H1 (cell line): Measurements from ENCODE around the gene RPS6KA4. TPM values are rescaled to one million over a fixed set of nuclear protein-coding genes. Genes with fewer than 3 reads are reported as not detected.

Experiments used
- CTCF ChIA-PET: fragments of 300-600 bp; sonication (Branson Sonifier 250); formaldehyde crosslinking; loops from one replicate; lab custom pipeline; 2021; ENCODE audit not compliant: partially characterized antibody; lab: Charles Lee
- POLR2A ChIA-PET: fragments of 300-600 bp; sonication (Branson Sonifier 250); formaldehyde crosslinking; loops from one replicate; lab custom pipeline; 2021; ENCODE audit warnings: inconsistent platforms; ENCODE audit not compliant: partially characterized antibody; lab: Charles Lee
- DNase-seq, 2 experiments: peaks; one replicate each; pipeline versions ENCODE4 v3.0.0 to v3.0.0-alpha.2; 2010 to 2022; ENCODE audit warnings: low spot score in 2 of 2, low read depth in 1 of 2, mixed read lengths in 1 of 2
- FAIRE-seq: peaks from 2 replicates; lab custom pipeline; 2011; peaks lifted over from hg19 to GRCh38; lab: Jason Lieb, UNC
- H2AFZ ChIP-seq: 2 replicates; pipeline ENCODE4 v1.8.1; 2012; ENCODE audit warnings: low read length, inconsistent platforms
- H2AK5ac ChIP-seq: 2 replicates; pipeline ENCODE4 v1.6.1; 2013; ENCODE audit warnings: low read depth, low read length
- H2BK120ac ChIP-seq: replicated peaks from 2 replicates; pipeline ENCODE3; 2013; ENCODE audit warnings: low read depth, low read length, inconsistent platforms
- H2BK12ac ChIP-seq: 2 replicates; pipeline ENCODE4 v1.6.1; 2013; ENCODE audit warnings: low read depth, low read length
- H2BK15ac ChIP-seq: 2 replicates; pipeline ENCODE4 v1.6.1; 2013; ENCODE audit warnings: low read length
- H2BK20ac ChIP-seq: 2 replicates; pipeline ENCODE4 v1.6.1; 2013; ENCODE audit warnings: low read length
- H2BK5ac ChIP-seq: 2 replicates; pipeline ENCODE4 v1.6.1; 2013; ENCODE audit warnings: low read depth, low read length
- H3K14ac ChIP-seq: 2 replicates; pipeline ENCODE4 v1.6.1; 2013; ENCODE audit warnings: inconsistent platforms; ENCODE audit not compliant: insufficient read length
- H3K18ac ChIP-seq: 2 replicates; pipeline ENCODE4 v1.6.1; 2013; ENCODE audit warnings: low read length; ENCODE audit errors: extremely low read depth
- H3K23ac ChIP-seq: 2 replicates; pipeline ENCODE4 v1.6.1; 2013; ENCODE audit warnings: inconsistent platforms; ENCODE audit not compliant: insufficient read length
- H3K23me2 ChIP-seq: 2 replicates; pipeline ENCODE4 v1.6.1; 2013; ENCODE audit warnings: low read depth, low read length
- H3K27ac ChIP-seq: 2 replicates; pipeline ENCODE4 v1.6.1; 2011; ENCODE audit warnings: low read depth, low read length, inconsistent platforms
- H3K27me3 ChIP-seq, 4 experiments: replicated peaks in 1 of 4; 1 replicate in 1 of 4; 2 replicates in 3 of 4; pipeline versions ENCODE4 v1.6.1 to v1.8.1; 2011 to 2013; ENCODE audit warnings: low read length in 3 of 4, mild to moderate bottlenecking in 3 of 4, inconsistent platforms in 2 of 4, mixed read lengths in 2 of 4, moderate library complexity in 1 of 4; ENCODE audit not compliant: control insufficient read depth in 3 of 4, insufficient read depth in 3 of 4; ENCODE audit errors: extremely low read depth in 1 of 4
- H3K36me3 ChIP-seq, 4 experiments: 2 replicates each; pipeline versions ENCODE4 v1.6.1 to v1.8.1; 2011 to 2013; ENCODE audit warnings: mild to moderate bottlenecking in 4 of 4, low read length in 3 of 4, moderate library complexity in 2 of 4, control low read depth in 1 of 4, inconsistent platforms in 1 of 4; ENCODE audit not compliant: insufficient read depth in 4 of 4, control insufficient read depth in 2 of 4
- H3K4ac ChIP-seq: replicated peaks from 2 replicates; pipeline ENCODE3; 2013; ENCODE audit warnings: low read length, low read depth, mixed read lengths, inconsistent platforms; ENCODE audit not compliant: insufficient read length
- H3K4me1 ChIP-seq, 4 experiments: replicated peaks in 1 of 4; 1 replicate in 1 of 4; 2 replicates in 3 of 4; pipeline versions ENCODE4 v1.6.1 to v1.8.1; 2011 to 2013; ENCODE audit warnings: low read length in 3 of 4, inconsistent platforms in 2 of 4, mixed read lengths in 1 of 4; ENCODE audit not compliant: insufficient read depth in 4 of 4, control insufficient read depth in 3 of 4
- H3K4me2 ChIP-seq, 2 experiments: 2 replicates each; pipeline versions ENCODE4 v1.6.1 to v1.8.1; 2011 to 2013; ENCODE audit warnings: low read depth in 2 of 2, low read length in 2 of 2, control low read depth in 1 of 2, inconsistent platforms in 1 of 2, mild to moderate bottlenecking in 1 of 2; ENCODE audit not compliant: insufficient read depth in 1 of 2
- H3K4me3 ChIP-seq, 4 experiments: fragments of 200-600, 300-600 bp in 1 of 4; sonication (generic), shearing (Covaris generic), sonication (Bioruptor Twin) in 1 of 4; 2 replicates each; pipeline versions ENCODE4 v1.5.1 to v1.8.1; 2011 to 2016; ENCODE audit warnings: low read length in 4 of 4, low read depth in 3 of 4, control low read depth in 2 of 4, inconsistent platforms in 2 of 4, mild to moderate bottlenecking in 2 of 4, mixed read lengths in 1 of 4, moderate library complexity in 1 of 4; ENCODE audit not compliant: insufficient read depth in 2 of 4; ENCODE audit errors: extremely low read depth in 1 of 4
- H3K56ac ChIP-seq: replicated peaks from 2 replicates; pipeline ENCODE3; 2013; ENCODE audit warnings: low read depth, mild to moderate bottlenecking, mixed read lengths, low read length, inconsistent platforms; ENCODE audit not compliant: insufficient read length
- H3K79me1 ChIP-seq: 2 replicates; pipeline ENCODE4 v1.6.1; 2013; ENCODE audit warnings: low read depth, low read length, control low read depth
- H3K79me2 ChIP-seq, 2 experiments: 2 replicates each; pipeline versions ENCODE4 v1.6.1 to v1.8.1; 2012 to 2013; ENCODE audit warnings: low read length in 2 of 2, mild to moderate bottlenecking in 2 of 2, inconsistent platforms in 1 of 2; ENCODE audit not compliant: insufficient read depth in 2 of 2, control insufficient read depth in 1 of 2
- H3K9ac ChIP-seq, 4 experiments: replicated peaks in 1 of 4; 1 replicate in 1 of 4; 2 replicates in 3 of 4; pipeline versions ENCODE4 v1.6.1 to v1.8.1; 2011 to 2013; ENCODE audit warnings: low read depth in 3 of 4, low read length in 3 of 4, control low read depth in 2 of 4, mild to moderate bottlenecking in 2 of 4, moderate library complexity in 2 of 4, inconsistent platforms in 1 of 4; ENCODE audit errors: extremely low read depth in 1 of 4
- H3K9me3 ChIP-seq, 2 experiments: 2 replicates each; pipeline versions ENCODE4 v1.6.1 to v1.8.1; 2012 to 2013; ENCODE audit warnings: mild to moderate bottlenecking in 2 of 2, moderate library complexity in 2 of 2, control low read depth in 1 of 2, inconsistent platforms in 1 of 2, low read depth in 1 of 2, low read length in 1 of 2, mixed read lengths in 1 of 2; ENCODE audit not compliant: insufficient read depth in 2 of 2
- H4K20me1 ChIP-seq, 2 experiments: replicated peaks in 1 of 2; 2 replicates each; pipeline versions ENCODE3 to v1.8.1; 2011 to 2013; ENCODE audit warnings: inconsistent platforms in 2 of 2, low read length in 2 of 2, mild to moderate bottlenecking in 1 of 2; ENCODE audit not compliant: insufficient read depth in 2 of 2, control insufficient read depth in 1 of 2
- H4K5ac ChIP-seq: 2 replicates; pipeline ENCODE4 v1.6.1; 2013; ENCODE audit warnings: low read length, low read depth, mixed read lengths, inconsistent platforms; ENCODE audit not compliant: insufficient read length
- H4K8ac ChIP-seq: 2 replicates; pipeline ENCODE4 v1.8.0; 2013; ENCODE audit warnings: mild to moderate bottlenecking, moderate library complexity, low read length, inconsistent platforms; ENCODE audit not compliant: insufficient read depth; ENCODE audit errors: extremely low read depth
- H4K91ac ChIP-seq: replicated peaks from 2 replicates; pipeline ENCODE3; 2013; ENCODE audit warnings: low read length, mixed read lengths, inconsistent platforms; ENCODE audit not compliant: insufficient read length
- CEBPB ChIP-seq: IDR thresholded peaks from 2 replicates; pipeline ENCODE4 v1.6.1; 2012; ENCODE audit warnings: low read depth, low read length
- EP300 ChIP-seq, 2 experiments: IDR thresholded peaks; 1 replicate in 1 of 2; 2 replicates in 1 of 2; pipeline ENCODE4 v1.6.1; 2011 to 2012; ENCODE audit warnings: low read depth in 2 of 2, low read length in 2 of 2, mild to moderate bottlenecking in 2 of 2, borderline replicate concordance in 1 of 2, inconsistent platforms in 1 of 2, moderate library complexity in 1 of 2
- EZH2 ChIP-seq: fragments of 200-600 bp; sonication (generic); IDR thresholded peaks from 2 replicates; pipeline ENCODE4 v1.7.1; 2012; ENCODE audit warnings: low read depth, mild to moderate bottlenecking, moderate library complexity, low read length, inconsistent platforms; ENCODE audit not compliant: severe bottlenecking
- FOSL1 ChIP-seq: IDR thresholded peaks from 2 replicates; pipeline ENCODE4 v1.6.1; 2011; ENCODE audit warnings: mild to moderate bottlenecking, low read depth, low read length, moderate library complexity; ENCODE audit not compliant: insufficient read depth
- JUND ChIP-seq: IDR thresholded peaks from 2 replicates; pipeline ENCODE4 v1.6.1; 2011; ENCODE audit warnings: mild to moderate bottlenecking, improper control_type of control experiment, low read length
- NRF1 ChIP-seq: IDR thresholded peaks from 2 replicates; pipeline ENCODE4 v1.6.1; 2011; ENCODE audit warnings: mild to moderate bottlenecking, low read depth, low read length, improper control_type of control experiment
- RXRA ChIP-seq: IDR thresholded peaks from 2 replicates; pipeline ENCODE4 v1.6.1; 2011; ENCODE audit warnings: low read depth, mild to moderate bottlenecking, low read length, moderate library complexity; ENCODE audit not compliant: insufficient read depth
- TBP ChIP-seq: IDR thresholded peaks from 2 replicates; pipeline ENCODE4 v1.6.1; 2011; ENCODE audit warnings: low read depth, low read length, improper control_type of control experiment
- TCF12 ChIP-seq: IDR thresholded peaks from 2 replicates; pipeline ENCODE4 v1.6.1; 2011; ENCODE audit warnings: low read depth, mild to moderate bottlenecking, low read length
- TEAD4 ChIP-seq: IDR thresholded peaks from 2 replicates; pipeline ENCODE4 v1.6.1; 2012; ENCODE audit warnings: low read depth, low read length, inconsistent platforms, mixed read lengths
- WGBS, 2 experiments: shearing (Covaris generic) in 1 of 2; methylation state at CpG; one replicate each; pipeline versions ENCODE4 v1.1.6 to v1.1.7; 2013 to 2015; ENCODE audit warnings: low lambda C conversion rate in 2 of 2, mixed read lengths in 2 of 2, inconsistent platforms in 1 of 2, low coverage in 1 of 2, missing lambda C conversion rate in 1 of 2; ENCODE audit not compliant: insufficient replicate concordance in 2 of 2, insufficient coverage in 1 of 2, insufficient read length in 1 of 2; ENCODE audit errors: extremely low coverage in 1 of 2, missing lambda C conversion rate in 1 of 2; 5-methylcytosine and 5-hydroxymethylcytosine counted together
- polyA plus RNA-seq, 7 experiments: library from polyadenylated mRNA; depleted of rRNA in 3 of 7; stranded (reverse) in 5 of 7; unstranded in 2 of 7; fragments of >200 nt in 5 of 7; fragments of 200-250 nt in 2 of 7; gene quantifications; 1 replicate in 5 of 7; 2 replicates in 1 of 7; 4 replicates in 1 of 7; pipeline versions ENCODE4 v1.2.1 to v1.2.3, GENCODE V29; 2011 to 2013; ENCODE audit warnings: missing spikeins in 2 of 7, mixed read lengths in 2 of 7
- total RNA-seq: library from RNA; stranded (reverse); fragmentation: NEBNext Ultra II Directional; extraction: Animal tissue kit (Norgen Biotek cat#: 25700); gene quantifications from 2 replicates; pipeline ENCODE4 v1.2.1, GENCODE V29; 2021
- TF ChIP-seq, protein P1 (sequence below): IDR thresholded peaks from 2 replicates; pipeline ENCODE4 v1.6.1; 2012; ENCODE audit warnings: inconsistent platforms

The RPS6KA4 gene
- total and polyA plus RNA-seq, 2 of the 8 experiments (the other 6 are each of a cell fraction or from before 2014, with no cell fraction given), result 8.2 to 12.6 TPM

DNA sequence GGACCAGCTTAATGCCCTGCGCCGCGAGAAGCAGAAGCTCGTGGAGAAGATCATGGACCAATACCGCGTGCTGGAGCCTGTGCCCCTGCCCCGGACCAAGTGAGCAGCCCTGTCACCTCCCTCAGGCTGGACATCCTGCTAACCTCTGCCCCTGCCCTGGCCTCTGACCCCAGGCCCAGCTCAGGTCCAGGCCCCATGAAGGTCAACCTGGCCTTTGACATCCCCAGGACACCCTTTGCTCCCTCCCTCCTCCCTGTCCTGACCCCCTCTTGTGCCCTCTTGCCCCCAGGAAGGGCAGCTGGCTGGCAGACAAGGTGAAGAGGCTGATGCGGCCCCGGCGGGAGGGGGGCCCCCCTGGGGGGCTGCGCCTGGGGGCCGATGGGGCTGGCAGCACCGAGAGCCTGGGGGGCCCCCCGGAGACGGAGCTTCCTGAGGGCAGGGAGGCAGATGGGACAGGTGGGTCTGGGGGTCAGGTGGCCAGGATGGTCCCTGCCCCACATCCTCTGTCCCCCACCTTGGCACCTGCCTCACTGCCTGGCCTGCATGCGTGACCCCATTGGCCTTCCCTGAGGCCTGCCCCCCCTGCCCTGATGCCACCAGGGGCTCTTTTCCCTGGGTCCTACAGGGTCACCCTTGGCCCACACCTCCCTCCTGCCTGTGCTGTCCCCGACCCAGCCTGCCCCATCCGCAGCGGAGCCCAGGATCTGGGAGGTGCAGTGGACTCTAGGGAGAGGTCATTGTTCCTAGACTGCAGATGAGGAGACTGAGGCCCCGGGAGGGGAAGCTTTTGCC is 5.1 kb upstream of the RPS6KA4 start:
- Histone ChIP-seq H3K56ac (no peak overlapping the region), H4K91ac (peak overlapping the region; percentile 54), H2AFZ (no peak overlapping the region), H4K20me1 (no peaks in the 10 kb centered on the region), H3K4me3 (no peak overlapping the region), H3K14ac (no peak overlapping the region), H3K23ac (no peak overlapping the region), H3K4ac (no peak overlapping the region), H4K5ac (no peak overlapping the region), H3K36me3 (no peaks in the 10 kb centered on the region), H3K79me1 (no peaks in the 10 kb centered on the region), H3K79me2 (no peaks in the 10 kb centered on the region), H3K4me1 (peaks cover 0 to 30% (median 20%) of the 10 kb centered on the region in 4 experiments; a peak in 6 of 7 replicates), H3K18ac (no peak overlapping the region; the same call in none of the 2 replicates), H2BK12ac (no peak overlapping the region; the same call in 1 of the 2 replicates), H3K27ac (no peak overlapping the region), H3K9ac (no peak overlapping the region), H2BK15ac (0 out of 2 replicates have a peak overlapping the region, but pooled peaks have one; percentile 81), H2AK5ac (peak overlapping the region; percentile 86; the same call in 1 of the 2 replicates), H2BK20ac (0 out of 2 replicates have a peak overlapping the region, but pooled peaks have one; percentile 32), H2BK120ac (no peak overlapping the region), H3K27me3 (no peaks in the 10 kb centered on the region), H3K4me2 (no peak overlapping the region), H3K9me3 (no peaks in the 10 kb centered on the region), H4K8ac (peak overlapping the region; percentile 76), H3K23me2 (no peaks in the 10 kb centered on the region; the same call in 1 of the 2 replicates), H2BK5ac (peak overlapping the region; percentile 35; the same call in 1 of the 2 replicates)
- ChIA-PET POLR2A (interaction anchor here (1.0 to 6.2 kb wide), 8 partner anchors 12 to 147 kb away, joined by 3 to 47 read pairs (median 6); partner anchors contain the start of genes ESRRA, FERMT3, PRDX5 and TRMT112), CTCF (interaction anchor here (0.6 to 37.6 kb wide), 26 partner anchors 15 to 868 kb away, joined by 3 to 614 read pairs (median 6); partner anchors contain the start of genes CATSPERZ, CCDC88B, ESRRA and NUDT22)
- 93% methylated on average over 15 of the region's 20 CpGs; no CpG with 5 or more reads in 1 of the 2 experiments for whole genome bisulfite sequencing, 2 experiments
- DNase-seq (no peak), FAIRE-seq (no peak)
- TF ChIP-seq, protein P1, sequence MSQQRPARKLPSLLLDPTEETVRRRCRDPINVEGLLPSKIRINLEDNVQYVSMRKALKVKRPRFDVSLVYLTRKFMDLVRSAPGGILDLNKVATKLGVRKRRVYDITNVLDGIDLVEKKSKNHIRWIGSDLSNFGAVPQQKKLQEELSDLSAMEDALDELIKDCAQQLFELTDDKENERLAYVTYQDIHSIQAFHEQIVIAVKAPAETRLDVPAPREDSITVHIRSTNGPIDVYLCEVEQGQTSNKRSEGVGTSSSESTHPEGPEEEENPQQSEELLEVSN, result no peak
- TF ChIP-seq NRF1 (no peak), JUND (no peak), EP300 (IDR thresholded peaks at IDR 0.05; ENCODE audit: borderline replicate concordance in 1 of 2, low read depth in 2 of 2, low read length in 2 of 2) (no peak), TBP (no peak), FOSL1 (no peak), RXRA (no peak), TEAD4 (no peak), EZH2 (no peak), CEBPB (no peak), TCF12 (no peak)
